ENCODE results near the gene MSANTD4.
"Not testable (repeated sequence)": the region's sequence is repeated elsewhere in the genome, so short reads cannot be mapped to it uniquely, and the experiment has no call there.

The MSANTD4 gene

DNA sequence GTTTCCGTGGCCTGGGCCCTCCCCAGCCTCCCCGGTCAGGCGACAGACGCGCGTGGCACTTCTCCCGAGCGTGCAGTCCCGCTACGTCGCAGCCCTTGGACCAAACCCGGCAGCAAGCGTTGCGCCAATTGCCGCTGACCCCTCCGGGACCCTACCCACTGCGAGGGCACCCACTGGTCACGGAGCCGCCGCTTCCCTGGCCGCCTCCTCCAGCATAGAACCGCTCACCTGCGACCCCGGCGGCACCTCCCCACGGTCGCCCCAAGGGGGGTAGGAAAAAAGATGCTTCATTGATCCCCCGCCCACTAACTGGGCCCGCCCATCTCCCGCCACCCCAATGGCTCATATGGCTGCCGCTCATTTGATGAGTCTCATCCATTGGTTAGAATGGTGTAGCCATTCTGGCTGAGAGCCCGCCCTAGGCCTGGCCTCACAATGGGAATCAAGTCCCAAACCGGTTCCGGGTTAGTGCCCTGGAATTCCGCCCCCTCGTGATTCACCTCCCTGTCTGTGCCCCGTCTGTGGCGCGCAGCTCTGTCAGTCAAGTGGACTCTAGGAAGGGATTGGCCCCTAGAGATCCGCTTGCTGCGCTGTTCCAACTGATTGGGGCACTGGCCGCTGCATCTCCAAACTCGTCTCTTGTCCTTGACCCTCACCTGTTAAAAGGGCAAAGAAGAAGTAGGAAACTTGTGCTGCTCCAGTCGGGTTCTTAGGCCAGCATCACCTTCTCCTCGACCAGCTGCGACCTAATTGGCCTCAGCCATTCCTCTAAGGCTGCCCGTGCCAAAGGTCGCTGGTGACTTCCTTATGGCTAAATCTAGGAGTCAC lies at the start of gene MSANTD4:
Gene MSANTD4, minus strand, starts transcription at position 274 of the 828 bp plus-strand sequence. CDS start 11,323 bp downstream, outside the sequence.
- peak; percentile 100 for DNase-seq

DNA sequence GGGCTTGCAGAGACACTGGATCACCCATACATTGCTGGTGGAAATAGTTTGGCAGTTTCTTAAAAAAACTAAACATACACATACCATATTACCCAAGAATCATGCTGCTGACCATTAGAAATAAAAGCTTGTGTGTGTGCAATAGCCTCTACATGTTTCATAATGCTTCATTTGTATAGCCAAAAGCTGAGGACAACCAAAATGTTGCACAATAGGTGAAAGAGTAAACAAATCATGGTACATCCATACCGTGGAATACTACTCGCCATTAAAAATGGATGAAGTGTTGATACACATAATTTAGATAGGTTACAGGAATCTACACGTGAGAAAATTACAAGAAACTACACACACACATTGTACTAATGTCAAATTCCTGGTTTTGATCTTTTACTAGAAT lies 48.6 kb upstream of the MSANTD4 start:
- no peak for DNase-seq

DNA sequence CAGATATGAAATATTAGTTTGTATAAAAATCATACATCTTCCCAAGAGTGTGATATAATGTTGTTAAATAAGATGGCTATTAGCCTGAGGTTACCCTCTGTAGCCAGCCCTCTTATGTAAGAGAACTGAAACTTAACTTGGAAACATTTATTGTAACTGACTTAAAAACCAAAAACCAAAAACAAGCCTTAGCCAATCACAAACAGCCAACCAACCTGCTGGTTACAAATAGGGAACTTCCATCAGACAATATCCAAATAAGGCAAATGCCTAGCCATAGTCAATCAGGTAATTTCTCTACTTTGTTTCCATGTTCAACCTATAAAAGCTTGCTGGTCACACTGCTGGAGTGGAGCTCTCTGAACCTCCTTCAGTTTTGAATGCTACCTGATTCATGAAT lies 41.0 kb upstream of the MSANTD4 start:
- no peak for DNase-seq

DNA sequence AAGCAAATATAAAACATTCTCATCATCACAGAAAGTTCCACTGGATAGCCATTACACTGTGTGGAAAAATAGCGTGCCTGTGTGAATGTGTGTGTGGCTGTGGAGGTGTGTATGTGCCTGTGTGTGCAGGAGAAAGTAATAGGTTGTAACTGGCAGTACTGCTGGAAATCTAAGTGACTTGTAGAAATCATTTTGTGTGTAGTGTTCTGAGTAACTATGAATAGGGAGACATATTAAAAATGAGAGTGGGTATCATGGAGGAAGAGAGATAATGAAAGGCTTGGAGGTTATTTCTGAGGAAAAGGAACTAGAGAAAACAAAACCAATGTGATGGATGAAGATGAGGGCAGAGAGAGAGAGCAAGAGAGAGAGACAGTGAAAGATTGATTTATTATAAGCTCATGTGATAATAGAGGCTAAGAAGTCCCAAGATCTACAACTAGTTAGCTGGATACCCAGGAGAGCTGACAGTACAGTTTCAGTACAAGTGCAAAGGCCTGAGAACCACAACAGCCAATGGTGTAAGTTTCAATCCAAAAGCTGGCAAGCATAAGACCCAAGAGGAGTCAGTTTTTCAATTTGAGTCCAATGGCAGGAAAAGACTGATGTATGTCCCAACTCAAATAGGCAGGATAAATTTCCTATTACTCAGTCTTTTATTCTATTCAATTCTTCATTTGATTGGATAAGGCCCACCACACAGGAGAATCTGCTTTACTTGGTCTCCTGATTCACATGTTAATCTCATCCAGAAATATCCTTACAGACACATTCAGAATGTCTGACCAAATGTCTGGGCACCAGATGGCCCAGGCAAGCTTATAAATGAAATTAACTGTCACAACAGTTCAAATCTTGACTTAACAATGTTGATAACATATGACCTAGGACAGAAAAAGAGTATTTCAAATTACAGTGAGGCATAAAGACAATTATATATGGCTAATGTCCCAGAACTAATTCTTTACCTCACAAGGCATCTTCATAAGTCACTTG lies 40.2 kb upstream of the MSANTD4 start:
- DNase-seq, result peak; percentile 3

DNA sequence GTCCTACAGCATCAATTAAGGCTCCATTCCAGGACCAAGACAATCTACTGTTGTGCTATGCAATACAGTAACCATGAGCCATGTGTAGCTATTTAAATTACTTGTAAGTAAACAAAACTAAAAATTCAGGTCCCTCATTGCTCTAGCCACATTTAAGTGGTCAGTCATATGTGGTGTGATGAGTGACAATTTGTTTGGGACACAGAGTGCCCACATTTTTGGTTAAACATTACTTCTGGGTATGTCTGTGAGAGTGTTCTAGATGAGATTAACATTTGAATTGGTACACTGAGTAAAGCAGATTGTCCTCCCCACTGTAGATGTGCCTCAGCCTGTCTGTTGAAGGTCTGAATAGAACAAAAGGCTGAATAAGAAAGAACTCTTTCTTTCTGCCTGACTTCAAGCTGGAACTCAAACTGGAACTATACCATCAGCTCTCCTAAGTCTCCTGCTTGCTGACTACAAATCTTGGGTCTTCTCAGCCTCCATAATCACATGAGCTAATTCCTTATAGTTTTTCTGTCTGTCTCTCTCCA lies 39.3 kb upstream of the MSANTD4 start:
- no peak for DNase-seq

DNA sequence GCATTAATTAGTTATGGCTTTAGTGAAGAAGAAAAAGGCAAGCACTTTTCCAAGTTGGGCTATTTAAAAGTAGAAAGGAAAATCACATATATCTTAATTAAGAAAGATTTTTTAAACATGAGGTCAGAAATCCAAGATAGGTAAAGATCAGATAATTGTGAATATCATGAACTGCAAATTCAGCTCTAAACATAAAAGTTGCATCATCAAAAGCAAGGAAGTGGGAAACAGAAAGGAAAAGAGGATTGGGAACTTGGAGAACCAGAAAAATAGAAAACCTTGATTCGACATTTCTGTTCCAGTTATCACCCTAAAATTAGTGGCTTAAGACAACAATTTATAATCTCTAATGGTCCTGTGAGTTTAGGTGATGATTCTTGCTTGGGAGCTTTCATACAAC lies 37.6 kb upstream of the MSANTD4 start:
- DNase-seq, result no peak

DNA sequence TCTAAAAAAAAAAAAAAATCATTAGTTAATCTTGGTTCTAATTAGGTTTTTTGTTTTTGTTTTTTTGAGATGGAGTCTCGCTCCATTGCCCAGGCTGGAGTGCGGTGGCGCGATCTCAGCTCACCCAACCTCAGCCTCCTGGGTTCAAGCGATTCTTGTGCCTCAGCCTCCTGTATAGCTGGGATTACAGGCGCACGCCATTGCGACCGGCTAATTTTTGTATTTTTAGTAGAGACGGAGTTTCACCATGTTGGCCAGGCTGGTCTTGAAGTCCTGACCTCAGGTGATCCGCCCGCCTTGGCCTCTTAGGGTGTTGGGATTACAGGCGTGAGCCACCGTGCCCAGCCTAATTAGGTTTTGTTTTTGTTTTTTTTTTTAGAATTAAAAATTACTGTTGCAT lies 36.3 kb upstream of the MSANTD4 start:
- DNase-seq, result not testable (repeated sequence)

DNA sequence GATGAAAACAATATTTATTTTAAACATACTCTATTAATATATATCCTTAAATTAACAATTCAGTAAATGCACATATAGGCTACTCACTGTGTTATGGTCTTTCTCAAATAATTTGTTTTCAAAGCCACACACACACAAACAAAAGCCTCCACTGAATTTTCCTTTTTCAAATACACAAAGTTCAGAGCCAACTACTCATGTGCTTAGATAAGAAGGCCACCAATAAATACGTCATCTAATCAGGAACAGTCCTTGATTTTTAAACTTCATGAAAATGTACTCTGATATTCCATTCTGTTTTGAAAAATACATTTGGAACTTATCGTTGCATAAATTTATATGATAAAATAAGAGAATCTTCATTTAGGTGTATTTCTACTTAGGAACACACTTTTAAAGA lies 29.1 kb upstream of the MSANTD4 start:
- no peak for DNase-seq

DNA sequence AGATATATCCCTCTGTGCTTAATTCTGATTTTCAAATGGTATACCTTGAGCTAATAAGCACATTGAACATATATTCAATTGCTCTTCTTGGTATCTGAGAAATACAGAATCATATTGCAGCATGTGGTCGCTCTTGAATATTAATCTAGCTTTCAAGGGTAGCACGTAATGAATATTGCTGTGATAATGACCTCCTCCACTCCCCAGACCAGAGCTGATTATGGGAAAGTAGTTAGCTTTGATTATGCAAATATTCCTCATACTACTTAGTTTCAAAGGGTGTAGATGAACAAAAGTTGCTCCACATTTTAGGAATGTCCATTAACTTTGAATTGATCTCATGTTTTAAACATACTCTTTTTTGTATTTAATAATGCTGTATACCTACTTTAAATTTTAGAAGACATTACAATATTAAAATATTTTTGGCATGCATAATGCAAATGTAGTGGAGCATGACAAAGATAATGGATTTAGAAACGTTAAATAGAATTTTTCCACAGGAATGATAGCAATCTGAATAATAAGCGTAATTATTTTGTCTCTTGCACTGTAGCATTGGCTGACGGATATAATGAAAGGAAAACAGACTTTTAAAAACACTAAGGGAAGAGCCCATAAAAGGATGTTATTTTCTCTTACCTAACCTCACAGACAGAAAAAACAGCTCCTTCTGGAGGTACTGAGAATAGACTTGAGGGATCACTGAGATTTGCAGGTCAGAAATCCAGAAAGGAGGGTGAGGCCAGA lies 27.9 kb upstream of the MSANTD4 start:
- DNase-seq, result no peak

DNA sequence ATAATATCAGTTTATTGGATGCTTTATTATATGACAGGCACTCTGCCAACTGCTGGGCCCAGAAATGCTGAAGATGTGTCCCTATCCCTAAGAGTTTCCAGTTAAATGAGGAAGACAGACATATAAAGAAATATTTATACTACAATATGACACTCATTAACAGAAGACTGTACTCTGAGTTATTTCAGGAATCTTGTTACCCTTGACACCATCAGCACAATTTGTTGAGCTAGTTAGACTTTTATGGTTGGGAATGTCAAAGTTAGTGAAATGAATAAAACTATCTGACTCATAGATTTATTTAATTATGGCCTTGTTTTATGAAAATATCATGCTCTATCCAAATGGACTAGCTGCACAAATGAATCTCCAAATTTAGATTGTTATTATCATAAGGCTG lies 25.6 kb upstream of the MSANTD4 start:
- DNase-seq, result no peak

DNA sequence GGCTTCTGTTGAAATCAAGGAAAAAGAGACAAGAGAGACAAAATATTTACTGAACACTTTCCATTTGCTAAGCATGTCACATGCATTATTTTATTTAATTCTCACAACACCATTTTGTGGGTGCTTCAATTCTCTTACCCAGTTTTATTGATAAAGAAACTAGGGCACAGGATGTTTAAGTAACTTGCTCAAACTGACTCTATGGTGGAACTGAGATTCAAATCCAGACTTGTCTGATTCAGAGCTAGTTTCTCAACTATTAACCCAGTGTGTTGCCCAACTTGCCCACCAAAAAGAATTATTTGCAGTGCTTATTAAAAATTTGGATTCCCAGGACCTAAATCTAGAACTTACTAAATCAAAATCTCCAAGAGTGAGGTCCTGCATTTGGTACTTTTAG lies 21.5 kb upstream of the MSANTD4 start:
- no peak for DNase-seq

DNA sequence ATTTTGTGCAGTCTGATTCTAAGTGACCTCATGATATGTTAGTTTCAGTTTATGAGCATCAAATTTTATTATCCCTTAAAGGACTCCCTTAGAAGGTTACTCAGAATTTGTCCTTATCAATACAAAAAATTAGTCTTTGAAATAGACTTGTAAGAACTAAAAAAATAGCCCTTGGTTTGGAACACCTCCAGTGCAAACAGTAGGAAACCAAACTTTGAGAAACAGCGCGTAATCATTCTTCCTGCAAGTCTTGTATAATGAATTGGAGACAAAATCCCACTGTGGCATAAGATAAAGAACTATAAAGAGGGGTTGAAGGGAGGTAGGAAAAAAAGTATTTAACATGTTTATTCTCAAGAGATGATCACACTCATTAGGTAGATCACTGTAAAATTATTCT lies 10.8 kb upstream of the MSANTD4 start:
- no peak for DNase-seq

DNA sequence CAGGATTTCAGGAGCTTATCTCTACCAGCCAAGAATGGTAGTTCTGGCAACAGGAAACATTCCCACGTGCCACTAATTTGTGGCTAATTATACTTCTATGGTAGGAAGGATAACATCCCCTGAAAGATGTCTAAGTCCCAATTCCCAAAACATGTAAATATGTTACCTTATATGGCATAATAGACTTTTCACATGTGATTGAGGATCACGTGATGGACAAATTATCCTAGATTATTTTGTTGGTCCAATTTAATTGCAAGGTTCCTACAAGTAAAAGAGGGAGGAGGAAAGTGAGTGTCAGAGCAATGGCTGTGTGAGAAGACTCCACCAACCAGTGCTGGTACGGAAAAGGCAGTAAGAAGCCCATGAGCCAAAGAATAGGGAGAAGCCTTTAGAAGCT lies 9.9 kb upstream of the MSANTD4 start:
- DNase-seq, result no peak

DNA sequence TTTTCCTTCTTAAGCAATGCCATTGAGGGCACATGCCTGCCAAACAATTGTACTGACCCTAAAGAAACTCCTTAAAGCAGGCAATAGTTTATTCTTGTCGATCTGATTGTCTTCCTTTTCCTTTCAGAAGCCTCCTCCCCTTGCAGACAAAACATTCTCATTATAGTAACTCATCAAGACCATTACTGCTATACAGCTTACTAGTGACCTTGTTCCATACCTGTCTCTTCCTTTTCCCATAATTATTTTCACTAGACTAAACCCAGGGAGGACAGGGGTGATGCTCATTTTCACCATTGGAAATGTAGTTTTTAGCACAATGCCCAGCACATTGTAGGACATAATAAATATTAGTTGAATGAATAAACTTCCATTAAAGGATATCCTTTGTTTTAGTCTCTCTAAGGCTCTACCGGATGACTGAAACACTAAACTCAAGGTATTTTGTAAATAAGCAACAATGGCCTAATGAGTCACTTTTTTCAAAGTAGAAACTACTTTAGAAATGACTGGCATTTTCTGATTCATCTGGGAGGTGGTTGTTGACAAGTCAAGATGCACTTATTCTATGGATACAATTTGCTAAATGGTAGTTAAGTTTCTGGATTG lies 9.3 kb upstream of the MSANTD4 start:
- DNase-seq, result no peak

DNA sequence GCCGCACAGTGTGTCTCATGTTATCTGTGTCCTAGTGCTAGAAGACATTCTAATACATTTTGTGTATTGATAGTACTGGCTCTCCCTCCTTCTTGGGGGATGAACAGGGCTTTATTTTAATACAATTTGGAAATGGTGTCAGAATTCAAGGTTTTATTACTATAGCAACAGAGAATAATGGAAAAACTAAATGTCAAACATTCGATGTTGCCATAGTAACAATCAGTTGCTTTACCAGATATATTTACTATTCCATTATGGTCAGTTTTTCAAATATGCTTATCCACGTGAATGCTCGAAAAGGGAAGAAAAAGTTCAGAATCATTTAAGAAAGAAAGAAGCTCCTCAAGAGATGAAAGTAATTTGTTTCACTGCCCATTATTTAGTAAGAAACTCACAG lies 8.6 kb upstream of the MSANTD4 start:
- DNase-seq, result no peak

DNA sequence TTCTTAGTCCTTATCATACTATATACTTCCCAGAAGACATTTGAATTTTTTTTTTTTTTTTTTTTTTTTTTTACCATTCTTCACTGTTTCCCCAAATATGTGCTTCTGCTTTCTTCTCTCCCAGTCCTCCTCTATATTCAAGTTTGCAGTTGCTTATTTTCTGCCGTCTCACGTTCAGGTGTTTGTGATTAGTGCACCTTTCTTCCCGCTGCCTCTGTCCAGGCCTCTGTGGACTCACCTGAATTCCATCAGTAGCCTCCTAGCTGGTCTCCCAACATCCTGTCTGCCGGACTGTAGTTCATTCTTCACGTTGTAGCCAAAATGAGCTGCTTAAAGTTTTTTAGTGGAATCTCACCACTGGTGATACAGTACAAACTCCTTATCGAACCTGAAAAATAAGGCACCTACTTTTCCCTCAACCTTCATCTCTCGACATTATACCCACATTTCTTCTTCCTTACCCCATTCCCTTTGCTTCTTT lies 795 bp upstream of the MSANTD4 start:
- no peak for DNase-seq

DNA sequence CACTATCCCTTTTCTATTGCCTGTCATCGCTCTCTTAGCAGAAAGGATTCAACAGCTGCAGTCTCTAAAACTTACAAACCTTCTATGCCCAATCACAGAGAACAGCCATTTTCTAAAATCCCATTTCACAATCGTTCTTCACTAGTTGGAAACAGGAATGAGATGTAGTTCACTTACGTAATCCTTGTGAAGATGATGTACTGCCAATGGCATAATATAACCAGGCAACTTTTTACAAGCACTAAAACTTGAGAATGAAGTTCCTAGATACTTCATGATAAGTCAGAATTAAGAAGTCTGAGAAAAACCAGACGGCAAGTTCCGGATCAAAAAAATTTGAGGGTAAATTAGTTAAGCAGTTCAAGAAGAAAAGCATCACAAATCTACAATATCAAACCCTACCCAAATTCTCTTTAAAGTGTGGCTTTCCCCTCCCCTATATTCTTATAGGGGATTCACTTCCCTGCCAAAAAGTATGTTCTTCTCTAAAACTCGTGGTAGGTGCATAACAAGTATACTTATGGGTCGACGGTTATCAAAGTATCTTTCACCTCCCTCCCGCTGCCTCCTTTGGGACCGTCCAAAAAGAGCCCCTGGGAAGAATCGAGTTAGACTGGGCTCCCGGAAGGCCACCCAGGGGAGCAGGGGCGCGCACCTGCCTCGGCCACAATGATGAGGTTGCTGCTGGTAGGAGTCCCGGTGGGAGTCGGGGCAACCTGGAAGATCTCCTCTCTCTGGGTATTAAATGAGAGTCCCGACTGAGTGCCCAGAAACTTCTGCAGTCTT lies 666 bp downstream of the MSANTD4 start:
- DNase-seq, result peak; percentile 34

DNA sequence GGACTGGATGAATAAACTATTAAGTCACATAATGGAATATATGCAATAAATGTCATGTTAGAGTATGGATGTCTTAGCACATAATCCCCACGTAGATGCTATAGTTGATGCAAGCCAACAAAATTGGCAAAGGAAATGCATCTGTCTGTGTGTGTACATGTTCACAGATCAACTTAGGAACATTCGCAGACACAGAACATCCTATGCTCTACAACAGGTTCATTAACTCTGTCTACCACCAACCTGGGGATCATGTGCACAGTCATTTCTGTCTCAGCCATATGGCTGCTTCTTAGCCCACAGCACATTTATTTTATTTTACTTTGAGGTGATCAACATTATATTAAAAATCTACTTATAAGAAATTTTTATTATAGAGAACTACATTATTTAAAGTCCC lies 4.9 kb downstream of the MSANTD4 start:
- no peak for DNase-seq

DNA sequence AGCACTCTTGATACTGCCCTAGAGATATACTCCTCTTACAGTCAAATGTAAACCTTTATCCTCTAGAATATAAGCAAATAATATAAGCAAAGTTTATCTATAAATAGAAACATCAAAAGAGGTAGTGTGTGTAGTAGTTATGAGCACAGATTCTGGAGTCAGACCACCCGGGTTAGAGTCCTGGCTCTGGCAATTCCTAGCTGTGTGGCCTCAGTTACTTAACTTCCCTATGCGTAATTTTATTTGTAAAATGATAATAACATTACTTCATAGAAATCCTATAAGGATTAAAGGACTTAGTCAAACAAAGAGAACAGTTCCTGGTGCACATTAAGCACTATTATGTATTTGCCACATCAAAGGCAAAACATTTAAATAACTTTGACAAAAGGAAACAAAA lies 7.0 kb downstream of the MSANTD4 start:
- no peak for DNase-seq

DNA sequence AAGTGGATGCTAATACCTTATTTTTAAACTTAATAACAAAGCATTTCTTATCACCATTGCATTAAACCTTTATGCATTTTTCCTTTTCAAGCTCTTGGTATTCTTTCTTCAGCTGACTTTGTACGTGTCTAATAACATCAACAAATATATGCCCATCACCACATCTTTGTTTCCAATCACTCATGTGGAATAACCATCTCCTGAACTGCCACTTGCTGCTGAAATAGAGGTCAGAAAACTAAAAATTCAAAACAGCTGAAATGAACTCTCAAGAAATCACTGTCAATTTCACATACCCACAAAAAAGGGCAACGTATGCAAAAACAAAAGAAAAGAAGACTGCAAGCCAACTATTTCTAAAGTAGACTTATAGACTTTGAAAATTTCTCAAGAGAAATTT lies 7.4 kb downstream of the MSANTD4 start:
- no peak for DNase-seq

DNA sequence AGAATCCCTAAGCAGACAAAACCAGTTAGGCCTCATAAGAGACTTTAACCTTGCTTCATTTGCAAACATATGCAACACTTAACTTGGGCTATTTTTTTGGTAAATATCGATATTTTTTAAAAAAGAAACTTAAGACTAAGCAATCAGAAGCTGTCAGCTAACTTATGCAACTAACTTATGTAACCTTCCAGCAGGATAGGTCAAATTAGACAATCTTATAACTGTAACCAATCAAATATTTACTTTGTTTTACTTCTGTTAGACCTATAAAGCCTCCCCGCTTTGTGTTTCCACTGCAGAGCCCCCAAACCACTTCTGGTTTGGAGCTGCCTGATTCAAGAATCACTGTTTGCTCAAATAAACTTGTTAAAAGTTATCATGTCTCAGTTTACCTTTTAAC lies 8.0 kb downstream of the MSANTD4 start:
- DNase-seq, result no peak
